NCI-H446 treated with DMSO at 0.1 percent for 48 hours (cell line): Measurements from ENCODE around the gene BEAN1.

Source experiments
- DNase-seq: peaks from one replicate; lab custom pipeline; 2025; lab: John Stamatoyannopoulos, UW

The BEAN1 gene

GRCh38 chr16:66521951-66522771, 95.1 kb downstream of the BEAN1 start:
- no peak for DNase-seq

- no peak for DNase-seq
Observed at GRCh38 chr16:66522816-66523590, 95.9 kb downstream of the BEAN1 start.

- no peak for DNase-seq
Observed at GRCh38 chr16:66523861-66524354, 96.8 kb downstream of the BEAN1 start.

DNA sequence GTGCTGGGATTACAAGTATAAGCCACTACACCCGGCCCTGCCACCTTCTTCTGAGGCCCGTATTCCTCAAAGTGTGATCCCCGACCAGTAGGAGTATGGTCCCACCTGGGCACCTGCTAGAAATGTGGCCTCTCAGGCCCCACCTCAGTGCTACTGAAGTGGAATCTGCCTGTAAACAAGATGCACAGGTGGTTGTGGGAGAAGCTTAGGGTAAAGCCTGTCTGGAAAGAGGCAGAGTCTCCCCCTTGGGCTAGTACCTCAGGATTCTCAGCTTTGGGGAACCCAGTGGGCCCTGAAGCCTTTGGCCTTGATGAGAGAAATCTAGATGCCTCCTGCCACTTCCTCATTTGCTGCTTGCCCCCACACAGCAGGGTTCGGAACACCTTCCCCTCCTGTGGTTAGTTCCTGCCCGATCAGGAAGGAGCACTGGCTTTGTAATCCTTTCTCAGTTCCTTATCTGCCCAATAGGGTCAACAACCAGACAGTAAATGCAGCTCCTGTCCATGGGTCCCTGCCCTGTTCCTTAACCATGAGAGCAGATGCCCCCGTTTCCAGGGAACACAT, 97.6 kb downstream of the BEAN1 start:
- no peak for DNase-seq

- DNase-seq: no peak
Observed at GRCh38 chr16:66525396-66526180, 98.5 kb downstream of the BEAN1 start.

GRCh38 chr16:66528294-66528693, 101.2 kb downstream of the BEAN1 start:
- DNase-seq: no peak

DNA sequence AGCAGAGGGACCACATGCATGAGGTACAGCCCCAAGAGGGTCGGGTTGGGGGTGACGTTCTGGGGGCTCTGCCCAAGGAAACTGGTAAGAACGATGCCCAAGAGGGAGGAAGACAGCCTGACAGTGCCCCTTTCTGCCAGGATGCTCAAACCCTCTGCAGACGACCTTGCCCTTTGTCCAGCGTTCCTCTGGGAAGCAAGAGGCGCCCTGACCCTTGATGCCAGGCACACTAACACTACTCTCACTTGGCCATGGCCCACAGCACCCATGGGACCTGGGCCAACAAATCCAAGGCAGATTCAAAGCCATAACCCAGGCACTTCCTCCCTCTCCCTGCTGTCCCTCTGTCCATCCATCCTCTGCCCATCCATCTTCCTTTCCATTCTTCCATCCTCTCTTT, 102.4 kb downstream of the BEAN1 start:
- DNase-seq: no peak
